ENCODE measurements around the gene MTOR. TPM values are rescaled to one million over a fixed set of nuclear protein-coding genes. Genes with fewer than 3 reads are reported as not detected.

Gene MTOR
- total and polyA plus RNA-seq, 10 of the 15 experiments (the other 5 are each of a cell fraction or from before 2014, with no cell fraction given), result 6.6 to 41.8 (median 29.8) TPM

- no peak for TF ChIP-seq NKRF (conservative IDR thresholded peaks at IDR 0.05)
- no peak for TF ChIP-seq GABPA (IDR thresholded peaks at IDR 0.05; ENCODE audit: low read depth)
These were observed 196.6 kb downstream of the MTOR start (continued) for GRCh38 chr1:11065796-11066195.

- no peak for TF ChIP-seq ZBTB11 (CRISPR knock-in tag; IDR thresholded peaks at IDR 0.05)
- TF ChIP-seq CEBPB (IDR thresholded peaks at IDR 0.05; ENCODE audit: borderline replicate concordance in 1 of 2, low read depth in 2 of 2, low read length in 2 of 2), result no peak
- TF ChIP-seq IRF5 (IDR thresholded peaks at IDR 0.05; ENCODE audit: borderline replicate concordance), result no peak
- no peak for TF ChIP-seq FOS (IDR thresholded peaks at IDR 0.05; ENCODE audit: borderline replicate concordance, extremely low read depth, insufficient read length)
- TF ChIP-seq SMARCA5 (IDR thresholded peaks at IDR 0.05), result peak; percentile 76; the same call in 1 of the 2 replicates
- RAD21 ChIA-PET (ENCODE audit: unreplicated experiment), result interaction anchor here (1.0 kb wide), 1 partner anchor 27 kb away, joined by 3 read pairs; no protein-coding TSS in a partner anchor
- 100% methylated on average over 3 of the region's 3 CpGs for WGBS (ENCODE audit: insufficient coverage, insufficient replicate concordance, low lambda C conversion rate, missing lambda C conversion rate)
- CTCF ChIA-PET, result interaction anchor here (0.8 to 1.3 kb wide), 3 partner anchors 27 to 576 kb away, joined by 3 read pairs; no protein-coding TSS in a partner anchor
- Histone ChIP-seq H3K36me3 (ENCODE audit: control insufficient read depth in 2 of 2, insufficient read depth in 2 of 2, low read length in 1 of 2) (peaks cover 27 to 31% of the 10 kb centered on the region in 2 experiments), H3K79me2 (ENCODE audit: control insufficient read depth, insufficient read depth, low read length) (peaks cover 18% of the 10 kb centered on the region), H3K9me3 (replicated peaks; ENCODE audit: control insufficient read depth, insufficient read depth, low read length) (no peaks in the 10 kb centered on the region; the same call in 2 of the 3 replicates), H3K9ac (ENCODE audit: control insufficient read depth, insufficient read depth, low read length) (no peak overlapping the region), H4K20me1 (ENCODE audit: control insufficient read depth, insufficient read depth) (no peaks in the 10 kb centered on the region), H3K4me2 (ENCODE audit: control insufficient read depth, insufficient read depth) (no peak overlapping the region), H3K27ac (ENCODE audit: control insufficient read depth, insufficient read depth) (no peak overlapping the region), H3K27me3 (replicated peaks in 1 of 2; ENCODE audit: control insufficient read depth in 2 of 2, insufficient read depth in 2 of 2, low read length in 1 of 2) (no peaks in the 10 kb centered on the region), H2AFZ (ENCODE audit: control insufficient read depth, low read depth, low read length) (no peak overlapping the region), H3K4me1 (ENCODE audit: control insufficient read depth, insufficient read depth, low read length) (peaks cover 26% of the 10 kb centered on the region), H3K4me3 (no peak overlapping the region)
- no peak for ATAC-seq
- no TSS peak for BruUV-seq (replicated peaks)
- POLR2A ChIA-PET, result no interaction called here
- DNase-seq (ENCODE audit: low read depth, low spot score), result no peak
- no peak for FAIRE-seq
- intact Hi-C loops (cut with micrococcal nuclease; ENCODE audit: unreplicated experiment), result no loop called here
- in situ Hi-C loops (cut with MboI), result no loop called here
- SMC1A ChIA-PET (ENCODE audit: uncharacterized antibody, unreplicated experiment), result interaction anchor here (0.8 to 2.4 kb wide), 2 partner anchors 27 to 34 kb away, joined by 3 to 9 read pairs; no protein-coding TSS in a partner anchor
These were observed 197.4 kb downstream of the MTOR start for GRCh38 chr1:11064942-11065341.
